NCI-H526 (cell line): ENCODE measurements around the gene RNF123.

Experiments used
- DNase-seq, 2 experiments: peaks; one replicate each; lab custom pipeline; 2025; lab: John Stamatoyannopoulos, UW

The RNF123 gene

GRCh38 chr3:49750056-49750455 is 60.7 kb downstream of the RNF123 start:
- no peak for DNase-seq

- no peak for DNase-seq
These were observed 62.1 kb downstream of the RNF123 start for GRCh38 chr3:49751501-49751900.

GRCh38 chr3:49754536-49754935 is 65.2 kb downstream of the RNF123 start:
- no peak for DNase-seq

GRCh38 chr3:49756036-49756435 is 66.7 kb downstream of the RNF123 start:
- DNase-seq: no peak

- DNase-seq: no peak
These were observed 67.8 kb downstream of the RNF123 start for GRCh38 chr3:49757197-49757596.

GRCh38 chr3:49759226-49759625 is 69.9 kb downstream of the RNF123 start:
- DNase-seq: no peak

- DNase-seq: no peak
These were observed 72.3 kb downstream of the RNF123 start for GRCh38 chr3:49761661-49762060.

GRCh38 chr3:49763981-49764380 is 74.6 kb downstream of the RNF123 start:
- DNase-seq: no peak

- no peak for DNase-seq
These were observed 80.0 kb downstream of the RNF123 start for GRCh38 chr3:49769286-49769915.

- no peak for DNase-seq
These were observed 80.6 kb downstream of the RNF123 start for GRCh38 chr3:49769926-49770325.
